ENCODE data around the gene SLX1A. TPM values are rescaled to one million over a fixed set of nuclear protein-coding genes. Genes with fewer than 3 reads are reported as not detected.
"Not testable (repeated sequence)": the region's sequence is repeated elsewhere in the genome, so short reads cannot be mapped to it uniquely, and the experiment has no call there.

Gene SLX1A
- total RNA-seq, 1 experiment from 2014 or later = 14.3 TPM

DNA sequence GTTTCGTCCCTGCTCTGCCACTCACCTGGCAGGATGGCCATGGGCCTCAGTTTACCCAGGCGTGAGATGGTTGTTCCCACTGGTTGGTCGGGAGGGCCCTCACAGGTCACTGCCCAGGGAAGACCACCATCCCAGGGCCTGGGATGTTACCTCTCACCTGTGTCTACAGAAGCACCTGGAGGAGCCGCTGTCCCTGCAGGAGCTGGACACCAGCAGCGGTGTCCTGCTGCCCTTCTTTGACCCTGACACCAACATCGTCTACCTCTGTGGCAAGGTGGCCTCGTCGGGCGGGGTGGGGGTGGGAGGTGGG, 6.2 kb upstream of the SLX1A start:
- Histone ChIP-seq H3K4me1 (replicated peaks) (peaks cover 9% of the 10 kb centered on the region; the same call in 1 of the 2 replicates), H3K4me3 (no peak overlapping the region), H3K27me3 (replicated peaks) (no peaks in the 10 kb centered on the region), H3K36me3 (no peaks in the 10 kb centered on the region), H3K9me3 (replicated peaks) (no peaks in the 10 kb centered on the region), H3K27ac (no peak overlapping the region)
- no peak for DNase-seq (ENCODE audit: low read depth in 1 of 2, low spot score in 2 of 2)

DNA sequence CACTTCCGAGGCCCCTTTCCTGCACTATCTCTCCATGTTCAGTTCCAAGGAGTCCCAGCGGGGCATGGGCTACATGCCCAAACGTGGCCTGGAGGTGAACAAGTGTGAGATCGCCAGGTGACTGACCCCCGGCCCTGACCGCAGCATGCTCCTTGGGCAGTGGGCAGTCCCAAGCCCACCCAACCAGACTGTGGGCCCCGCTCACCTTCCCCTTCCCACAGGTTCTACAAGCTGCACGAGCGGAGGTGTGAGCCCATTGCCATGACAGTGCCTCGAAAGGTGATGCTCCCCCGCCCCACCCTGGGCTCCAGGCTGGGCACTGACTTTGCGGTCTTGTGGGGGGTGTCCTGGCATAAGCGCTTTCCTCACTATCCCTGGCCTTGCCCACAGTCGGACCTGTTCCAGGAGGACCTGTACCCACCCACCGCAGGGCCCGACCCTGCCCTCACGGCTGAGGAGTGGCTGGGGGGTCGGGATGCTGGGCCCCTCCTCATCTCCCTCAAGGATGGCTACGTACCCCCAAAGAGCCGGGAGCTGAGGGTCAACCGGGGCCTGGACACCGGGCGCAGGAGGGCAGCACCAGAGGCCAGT, 5.6 kb upstream of the SLX1A start:
- no peak for DNase-seq (ENCODE audit: low read depth in 1 of 2, low spot score in 2 of 2)
- no peak overlapping the region for H3K27ac ChIP-seq
- H3K4me3 ChIP-seq = no peak overlapping the region
- no peaks in the 10 kb centered on the region for H3K27me3 ChIP-seq (replicated peaks)
- H3K9me3 ChIP-seq (replicated peaks) = no peaks in the 10 kb centered on the region
- H3K36me3 ChIP-seq = no peaks in the 10 kb centered on the region
- peaks cover 9% of the 10 kb centered on the region; the same call in 1 of the 2 replicates for H3K4me1 ChIP-seq (replicated peaks)

DNA sequence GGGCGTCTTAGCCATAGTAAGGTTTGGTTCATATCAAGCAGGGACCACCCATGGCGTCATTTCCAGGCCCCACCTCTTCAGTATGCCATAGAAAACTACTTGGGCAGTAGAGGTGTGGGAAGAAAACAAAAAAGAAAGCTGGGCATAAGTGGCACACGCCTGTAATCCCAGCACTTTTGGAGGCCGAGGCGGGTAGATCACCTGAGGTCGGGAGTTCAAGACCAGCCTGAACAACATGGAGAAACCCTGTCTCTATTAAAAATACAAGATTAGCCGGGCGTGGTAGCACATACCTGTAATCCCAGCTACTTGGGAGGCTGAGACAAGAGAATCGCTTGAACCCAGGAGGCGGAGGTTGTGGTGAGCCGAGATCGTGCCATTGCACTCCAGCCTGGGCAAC, 2.5 kb upstream of the SLX1A start:
- DNase-seq (ENCODE audit: low read depth in 1 of 2, low spot score in 2 of 2); H3K4me1 ChIP-seq (replicated peaks); H3K36me3 ChIP-seq; H3K27ac ChIP-seq; H3K9me3 ChIP-seq (replicated peaks); H3K27me3 ChIP-seq (replicated peaks); H3K4me3 ChIP-seq: not testable (repeated sequence)

DNA sequence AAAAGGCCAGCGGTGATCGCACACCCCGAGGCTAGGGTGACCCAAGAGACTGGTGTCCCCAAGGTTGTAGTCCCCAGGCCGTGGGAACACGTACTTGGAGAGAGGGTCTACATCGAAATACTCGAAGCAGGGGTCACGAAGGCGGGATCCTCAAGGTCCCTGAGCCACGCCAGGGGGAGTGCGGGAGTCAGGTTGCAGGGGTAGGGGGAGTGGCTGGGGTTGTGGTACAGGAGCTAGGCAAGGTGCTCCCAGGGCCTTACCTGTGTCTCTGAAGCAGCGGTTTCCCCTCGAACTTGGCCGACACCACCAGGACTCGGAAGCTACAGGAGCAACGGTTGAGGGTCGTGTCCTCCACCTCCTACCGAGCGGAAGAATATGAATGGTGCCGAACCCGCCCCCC, 577 bp upstream of the SLX1A start:
- H3K4me3 ChIP-seq; DNase-seq (ENCODE audit: low read depth in 1 of 2, low spot score in 2 of 2); H3K36me3 ChIP-seq; H3K9me3 ChIP-seq (replicated peaks); H3K27ac ChIP-seq; H3K27me3 ChIP-seq (replicated peaks); H3K4me1 ChIP-seq (replicated peaks): not testable (repeated sequence)

DNA sequence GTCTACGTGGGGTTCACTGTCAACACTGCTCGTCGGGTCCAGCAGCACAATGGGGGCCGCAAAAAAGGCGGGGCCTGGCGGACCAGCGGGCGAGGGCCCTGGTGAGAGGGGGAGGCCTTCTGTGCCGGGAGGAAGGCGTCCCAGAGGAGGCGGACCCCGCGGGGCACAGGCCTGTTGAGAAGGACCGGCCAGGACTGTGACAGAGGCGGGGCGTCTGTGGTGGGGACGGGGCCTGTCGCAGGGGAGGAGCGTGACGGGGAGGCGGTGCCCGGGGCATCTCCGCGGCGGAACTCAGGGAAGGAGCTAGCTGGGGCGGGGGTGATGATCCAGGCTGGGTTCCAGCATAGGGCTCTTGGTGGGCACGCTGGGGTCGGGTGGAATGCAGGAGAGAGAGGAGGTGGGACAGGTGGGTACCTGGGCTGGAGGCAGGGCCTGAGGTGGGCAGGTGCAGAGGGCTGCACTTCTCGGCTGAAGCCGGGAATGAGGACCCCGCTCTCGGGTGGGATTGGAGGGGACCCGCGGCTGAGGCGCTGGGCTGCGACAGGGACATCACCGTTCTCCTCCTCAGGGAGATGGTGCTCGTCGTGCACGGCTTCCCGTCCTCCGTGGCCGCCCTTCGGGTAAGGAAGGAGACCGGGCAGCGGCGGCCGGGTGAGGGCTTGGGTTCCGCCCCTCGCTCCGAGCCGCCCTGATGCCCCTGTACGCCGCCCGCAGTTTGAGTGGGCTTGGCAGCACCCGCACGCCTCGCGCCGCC, 674 bp downstream of the SLX1A start:
- not testable (repeated sequence) for DNase-seq (ENCODE audit: low read depth in 1 of 2, low spot score in 2 of 2); H3K9me3 ChIP-seq (replicated peaks); H3K4me3 ChIP-seq

DNA sequence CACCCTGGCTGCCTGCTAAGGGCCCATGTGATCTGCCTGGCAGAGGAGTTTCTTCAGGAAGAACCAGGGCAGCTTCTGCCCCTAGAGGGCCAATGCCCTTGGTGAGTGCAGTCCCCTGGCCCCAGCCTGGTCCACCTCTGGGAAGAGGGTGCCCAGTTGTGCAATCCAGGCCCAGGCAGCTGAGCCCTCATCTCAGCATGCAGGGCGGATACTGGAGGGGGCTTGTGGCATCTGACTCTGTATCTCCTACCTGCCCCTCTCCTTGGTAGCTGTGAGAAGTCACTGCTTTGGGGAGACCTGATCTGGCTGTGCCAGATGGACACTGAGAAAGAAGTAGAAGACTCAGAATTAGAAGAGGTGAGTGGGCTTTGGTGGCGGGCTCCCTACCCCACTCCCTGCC, 3.3 kb downstream of the SLX1A start:
- not testable (repeated sequence) for H3K4me3 ChIP-seq; H3K27me3 ChIP-seq (replicated peaks); H3K27ac ChIP-seq; H3K4me1 ChIP-seq (replicated peaks); H3K36me3 ChIP-seq; H3K9me3 ChIP-seq (replicated peaks); DNase-seq (ENCODE audit: low read depth in 1 of 2, low spot score in 2 of 2)

More for the DNA sequence above, 674 bp downstream of the SLX1A start:
- not testable (repeated sequence) for H3K27ac ChIP-seq; H3K36me3 ChIP-seq; H3K27me3 ChIP-seq (replicated peaks); H3K4me1 ChIP-seq (replicated peaks)

DNA sequence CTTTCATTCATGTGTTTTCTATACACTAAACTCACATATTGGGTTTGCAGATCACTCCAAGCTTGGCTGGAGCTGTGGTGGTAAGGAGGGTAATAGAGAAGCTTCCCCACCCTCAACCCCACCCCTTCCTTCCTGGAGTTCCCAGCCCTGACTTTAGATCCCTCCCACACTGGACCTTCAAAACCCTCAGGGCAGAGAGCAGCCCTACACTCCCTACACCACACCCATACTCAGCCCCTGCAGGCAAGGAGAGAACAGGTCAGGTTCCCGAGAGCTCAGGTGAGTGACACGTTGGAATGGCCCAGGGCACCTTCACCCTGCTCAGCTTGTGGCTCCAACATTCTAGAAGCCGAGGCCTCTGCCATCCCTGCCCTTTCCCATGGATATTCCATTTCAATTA, 5.4 kb downstream of the SLX1A start, which contains the start of gene SULT1A3:
SULT1A3 (plus strand) TSS at position 207 of the 400 bp plus-strand sequence. CDS start 1,474 bp downstream, outside the sequence.
- not testable (repeated sequence) for H3K27ac ChIP-seq; H3K27me3 ChIP-seq (replicated peaks); H3K4me1 ChIP-seq (replicated peaks); H3K4me3 ChIP-seq; H3K36me3 ChIP-seq; H3K9me3 ChIP-seq (replicated peaks); DNase-seq (ENCODE audit: low read depth in 1 of 2, low spot score in 2 of 2)

DNA sequence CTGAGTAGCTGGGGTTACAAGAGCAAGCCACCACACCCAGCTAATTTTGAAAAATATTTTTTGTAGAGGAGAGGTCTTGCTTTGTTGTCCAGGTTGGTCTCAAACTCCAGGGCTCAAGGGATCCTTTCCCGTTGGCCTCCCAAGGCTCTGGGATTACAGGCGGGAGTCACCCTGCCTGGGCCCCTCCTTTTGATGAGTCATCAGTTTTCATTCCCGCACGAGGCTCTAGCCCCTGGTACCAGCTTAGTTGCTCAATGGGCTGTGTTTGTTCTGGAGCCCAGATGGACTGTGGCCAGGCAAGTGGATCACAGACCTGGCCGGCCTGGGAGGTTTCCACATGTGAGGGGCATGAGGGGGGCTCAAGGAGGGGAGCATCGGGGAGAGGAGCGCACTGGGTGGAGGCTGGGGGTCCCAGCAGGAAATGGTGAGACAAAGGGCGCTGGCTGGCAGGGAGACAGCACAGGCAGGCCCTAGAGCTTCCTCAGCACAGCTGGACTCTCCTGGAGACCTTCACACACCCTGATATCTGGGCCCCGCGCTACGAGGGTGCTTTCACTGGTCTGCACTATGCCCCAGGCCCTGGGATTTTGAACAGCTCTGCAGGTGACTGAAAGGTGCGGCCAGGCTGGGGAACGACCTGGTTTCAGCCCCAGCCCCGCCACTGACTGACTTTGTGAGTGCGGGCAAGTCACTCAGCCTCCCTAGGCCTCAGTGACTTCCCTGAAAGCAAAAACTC, 6.1 kb downstream of the SLX1A start:
- H3K36me3 ChIP-seq; H3K4me1 ChIP-seq (replicated peaks); H3K9me3 ChIP-seq (replicated peaks); H3K4me3 ChIP-seq; H3K27me3 ChIP-seq (replicated peaks); H3K27ac ChIP-seq; DNase-seq (ENCODE audit: low read depth in 1 of 2, low spot score in 2 of 2): not testable (repeated sequence)

DNA sequence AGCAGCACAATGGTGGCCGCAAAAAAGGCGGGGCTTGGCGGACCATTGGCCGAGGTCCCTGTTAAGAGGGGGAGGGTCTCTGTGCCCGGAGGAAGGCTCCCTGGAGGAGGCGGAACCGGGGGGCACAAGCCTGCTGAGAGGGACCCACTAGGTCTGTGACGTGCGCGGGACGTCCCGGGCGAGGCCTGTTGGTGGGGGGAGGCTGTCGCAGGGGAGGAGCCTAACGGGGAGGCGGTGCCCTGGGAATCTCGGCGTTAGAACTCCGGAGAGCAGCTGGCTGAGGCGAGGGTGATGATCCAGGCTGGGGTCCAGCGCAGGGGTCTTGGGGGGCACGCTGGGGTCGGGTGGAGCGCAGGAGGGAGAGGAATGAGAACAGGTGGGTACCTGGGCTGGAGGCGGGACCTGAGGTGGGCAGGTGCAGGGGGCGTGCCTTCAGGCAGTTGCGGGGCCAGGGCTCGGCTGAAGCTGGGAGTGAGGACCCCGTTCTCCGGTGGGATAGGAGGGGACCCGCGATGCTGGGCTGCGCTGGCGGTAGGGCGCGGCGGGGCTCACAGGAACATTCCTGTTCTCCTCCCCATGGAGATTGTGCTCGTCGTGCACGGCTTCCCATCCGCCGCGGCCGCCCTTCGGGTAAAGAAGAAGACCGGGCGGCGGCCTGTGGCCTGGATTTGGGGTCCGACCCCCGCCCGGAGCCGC, 12.0 kb downstream of the SLX1A start:
- not testable (repeated sequence) for H3K9me3 ChIP-seq (replicated peaks); H3K4me1 ChIP-seq (replicated peaks); H3K4me3 ChIP-seq; H3K27me3 ChIP-seq (replicated peaks); H3K27ac ChIP-seq; H3K36me3 ChIP-seq
- DNase-seq (ENCODE audit: low read depth in 1 of 2, low spot score in 2 of 2) = peak in 1 of 2 experiments; percentile 27

DNA sequence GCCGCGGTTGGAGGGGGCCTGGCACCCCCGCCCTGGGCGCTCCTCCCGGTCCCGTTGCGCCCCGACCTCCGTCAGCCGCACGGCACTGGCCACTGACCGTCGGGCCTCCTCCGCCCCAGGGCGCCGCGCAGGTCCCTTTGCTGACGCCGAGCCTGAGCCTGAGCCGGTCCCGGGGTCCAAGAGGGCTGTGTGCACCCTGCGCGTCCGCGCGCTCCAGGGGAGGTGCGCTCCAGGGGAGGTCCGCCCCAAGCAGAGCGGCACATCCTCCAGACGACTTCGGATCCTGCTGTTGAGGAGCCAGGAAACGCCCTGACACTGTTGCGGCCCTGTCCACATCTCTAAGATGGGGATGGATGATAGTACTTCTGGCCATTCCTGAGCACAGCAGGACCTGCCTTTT, 12.6 kb downstream of the SLX1A start:
- not testable (repeated sequence) for H3K4me1 ChIP-seq (replicated peaks); H3K9me3 ChIP-seq (replicated peaks); DNase-seq (ENCODE audit: low read depth in 1 of 2, low spot score in 2 of 2); H3K36me3 ChIP-seq; H3K27ac ChIP-seq; H3K4me3 ChIP-seq; H3K27me3 ChIP-seq (replicated peaks)

DNA sequence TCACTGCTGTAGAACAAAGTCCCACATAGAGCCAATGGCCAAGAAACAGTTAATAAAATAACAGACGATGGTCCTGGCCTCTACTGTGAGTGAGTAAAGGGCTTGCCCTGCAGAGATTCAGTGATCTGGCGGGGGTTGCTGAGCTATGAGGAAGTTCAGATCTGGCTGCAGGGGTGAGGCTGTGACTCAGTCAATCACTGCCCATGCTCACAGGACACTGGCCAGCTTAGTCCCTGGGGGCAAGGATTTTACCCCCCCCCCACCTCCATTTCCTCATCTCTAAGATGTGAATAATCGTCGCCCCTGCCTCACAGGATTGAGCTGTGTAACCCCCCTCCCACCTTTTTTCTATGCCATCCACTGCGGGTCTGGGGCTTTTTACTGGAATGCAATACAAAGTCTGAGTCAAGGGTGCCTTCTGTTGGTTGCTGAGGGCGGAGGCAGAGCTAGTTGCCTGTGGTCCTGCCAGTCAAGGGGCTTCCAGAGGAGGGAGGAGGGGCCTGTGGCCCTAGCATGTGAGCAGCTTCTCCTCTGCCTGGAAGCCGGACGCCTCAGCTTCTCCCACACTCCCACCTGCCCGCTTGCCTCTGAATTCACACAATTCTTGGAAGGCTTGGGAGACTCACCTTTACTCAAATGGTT, 13.5 kb downstream of the SLX1A start:
- peak in 1 of 2 experiments; percentile 35 for DNase-seq (ENCODE audit: low read depth in 1 of 2, low spot score in 2 of 2)
- H3K4me1 ChIP-seq (replicated peaks); H3K27ac ChIP-seq; H3K27me3 ChIP-seq (replicated peaks); H3K9me3 ChIP-seq (replicated peaks); H3K36me3 ChIP-seq; H3K4me3 ChIP-seq: not testable (repeated sequence)

DNA sequence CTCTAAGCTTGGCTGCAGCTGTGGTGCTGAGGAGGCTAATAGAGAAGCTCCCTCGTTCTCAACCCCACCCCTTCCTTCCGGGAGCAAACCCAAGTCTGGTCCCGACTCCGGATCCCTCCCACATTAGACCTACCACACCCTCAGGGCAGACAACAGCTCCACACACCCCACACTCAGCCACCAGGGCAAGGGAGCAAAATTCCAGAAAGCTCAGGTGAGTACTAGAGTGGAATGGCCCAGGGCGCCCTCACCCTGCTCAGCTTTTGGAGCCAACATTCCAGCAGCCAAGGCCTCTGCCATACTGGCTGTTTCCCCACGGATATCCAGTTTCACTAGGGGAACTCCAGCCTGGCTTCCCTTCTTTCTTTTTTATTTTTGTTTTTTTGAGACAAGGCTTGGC, 15.4 kb downstream of the SLX1A start:
- not testable (repeated sequence) for H3K27me3 ChIP-seq (replicated peaks); H3K4me3 ChIP-seq; H3K36me3 ChIP-seq; H3K4me1 ChIP-seq (replicated peaks); H3K27ac ChIP-seq; H3K9me3 ChIP-seq (replicated peaks)
- peak in 1 of 2 experiments; percentile 8 for DNase-seq (ENCODE audit: low read depth in 1 of 2, low spot score in 2 of 2)

DNA sequence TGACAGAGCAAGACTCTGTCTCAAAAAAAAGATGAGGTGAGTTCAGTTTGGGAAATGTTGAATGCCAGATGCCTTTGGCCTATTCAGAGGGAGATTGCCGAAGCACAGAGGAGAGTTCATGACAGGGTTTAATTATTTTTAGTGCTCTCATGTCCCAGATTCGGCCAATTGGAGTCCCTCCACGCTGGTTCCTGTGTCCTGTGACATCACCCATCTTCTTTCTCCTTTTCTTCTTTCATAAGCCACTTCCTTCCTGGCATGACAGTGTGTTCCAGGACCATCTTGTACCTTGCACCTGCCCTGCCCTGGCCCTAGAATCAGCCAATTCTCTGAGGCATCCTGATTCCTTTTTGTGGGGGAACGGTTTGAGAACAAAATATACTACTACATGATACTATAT, 17.7 kb downstream of the SLX1A start:
- H3K27ac ChIP-seq; H3K9me3 ChIP-seq (replicated peaks); DNase-seq (ENCODE audit: low read depth in 1 of 2, low spot score in 2 of 2); H3K36me3 ChIP-seq; H3K4me1 ChIP-seq (replicated peaks); H3K27me3 ChIP-seq (replicated peaks); H3K4me3 ChIP-seq: not testable (repeated sequence)

All from SJSA1 (cell line).